H1 (cell line): Measurements from ENCODE around the gene GNL2. TPM values are rescaled to one million over a fixed set of nuclear protein-coding genes. Genes with fewer than 3 reads are reported as not detected.

Experiments
- CTCF ChIA-PET: fragments of 300-600 bp; sonication (Branson Sonifier 250); formaldehyde crosslinking; loops from one replicate; lab custom pipeline; 2021; ENCODE audit not compliant: partially characterized antibody; lab: Charles Lee
- POLR2A ChIA-PET: fragments of 300-600 bp; sonication (Branson Sonifier 250); formaldehyde crosslinking; loops from one replicate; lab custom pipeline; 2021; ENCODE audit warnings: inconsistent platforms; ENCODE audit not compliant: partially characterized antibody; lab: Charles Lee
- DNase-seq, 2 experiments: peaks; one replicate each; pipeline versions ENCODE4 v3.0.0 to v3.0.0-alpha.2; 2010 to 2022; ENCODE audit warnings: low spot score in 2 of 2, low read depth in 1 of 2, mixed read lengths in 1 of 2
- FAIRE-seq: peaks from 2 replicates; lab custom pipeline; 2011; peaks lifted over from hg19 to GRCh38; lab: Jason Lieb, UNC
- H2AFZ ChIP-seq: 2 replicates; pipeline ENCODE4 v1.8.1; 2012; ENCODE audit warnings: low read length, inconsistent platforms
- H2AK5ac ChIP-seq: 2 replicates; pipeline ENCODE4 v1.6.1; 2013; ENCODE audit warnings: low read depth, low read length
- H2BK120ac ChIP-seq: replicated peaks from 2 replicates; pipeline ENCODE3; 2013; ENCODE audit warnings: low read depth, low read length, inconsistent platforms
- H2BK12ac ChIP-seq: 2 replicates; pipeline ENCODE4 v1.6.1; 2013; ENCODE audit warnings: low read depth, low read length
- H2BK15ac ChIP-seq: 2 replicates; pipeline ENCODE4 v1.6.1; 2013; ENCODE audit warnings: low read length
- H2BK20ac ChIP-seq: 2 replicates; pipeline ENCODE4 v1.6.1; 2013; ENCODE audit warnings: low read length
- H2BK5ac ChIP-seq: 2 replicates; pipeline ENCODE4 v1.6.1; 2013; ENCODE audit warnings: low read depth, low read length
- H3K14ac ChIP-seq: 2 replicates; pipeline ENCODE4 v1.6.1; 2013; ENCODE audit warnings: inconsistent platforms; ENCODE audit not compliant: insufficient read length
- H3K18ac ChIP-seq: 2 replicates; pipeline ENCODE4 v1.6.1; 2013; ENCODE audit warnings: low read length; ENCODE audit errors: extremely low read depth
- H3K23ac ChIP-seq: 2 replicates; pipeline ENCODE4 v1.6.1; 2013; ENCODE audit warnings: inconsistent platforms; ENCODE audit not compliant: insufficient read length
- H3K23me2 ChIP-seq: 2 replicates; pipeline ENCODE4 v1.6.1; 2013; ENCODE audit warnings: low read depth, low read length
- H3K27ac ChIP-seq: 2 replicates; pipeline ENCODE4 v1.6.1; 2011; ENCODE audit warnings: low read depth, low read length, inconsistent platforms
- H3K27me3 ChIP-seq, 4 experiments: replicated peaks in 1 of 4; 1 replicate in 1 of 4; 2 replicates in 3 of 4; pipeline versions ENCODE4 v1.6.1 to v1.8.1; 2011 to 2013; ENCODE audit warnings: low read length in 3 of 4, mild to moderate bottlenecking in 3 of 4, inconsistent platforms in 2 of 4, mixed read lengths in 2 of 4, moderate library complexity in 1 of 4; ENCODE audit not compliant: control insufficient read depth in 3 of 4, insufficient read depth in 3 of 4; ENCODE audit errors: extremely low read depth in 1 of 4
- H3K36me3 ChIP-seq, 4 experiments: 2 replicates each; pipeline versions ENCODE4 v1.6.1 to v1.8.1; 2011 to 2013; ENCODE audit warnings: mild to moderate bottlenecking in 4 of 4, low read length in 3 of 4, moderate library complexity in 2 of 4, control low read depth in 1 of 4, inconsistent platforms in 1 of 4; ENCODE audit not compliant: insufficient read depth in 4 of 4, control insufficient read depth in 2 of 4
- H3K4ac ChIP-seq: replicated peaks from 2 replicates; pipeline ENCODE3; 2013; ENCODE audit warnings: low read length, low read depth, mixed read lengths, inconsistent platforms; ENCODE audit not compliant: insufficient read length
- H3K4me1 ChIP-seq, 4 experiments: replicated peaks in 1 of 4; 1 replicate in 1 of 4; 2 replicates in 3 of 4; pipeline versions ENCODE4 v1.6.1 to v1.8.1; 2011 to 2013; ENCODE audit warnings: low read length in 3 of 4, inconsistent platforms in 2 of 4, mixed read lengths in 1 of 4; ENCODE audit not compliant: insufficient read depth in 4 of 4, control insufficient read depth in 3 of 4
- H3K4me2 ChIP-seq, 2 experiments: 2 replicates each; pipeline versions ENCODE4 v1.6.1 to v1.8.1; 2011 to 2013; ENCODE audit warnings: low read depth in 2 of 2, low read length in 2 of 2, control low read depth in 1 of 2, inconsistent platforms in 1 of 2, mild to moderate bottlenecking in 1 of 2; ENCODE audit not compliant: insufficient read depth in 1 of 2
- H3K4me3 ChIP-seq, 4 experiments: fragments of 200-600, 300-600 bp in 1 of 4; sonication (generic), shearing (Covaris generic), sonication (Bioruptor Twin) in 1 of 4; 2 replicates each; pipeline versions ENCODE4 v1.5.1 to v1.8.1; 2011 to 2016; ENCODE audit warnings: low read length in 4 of 4, low read depth in 3 of 4, control low read depth in 2 of 4, inconsistent platforms in 2 of 4, mild to moderate bottlenecking in 2 of 4, mixed read lengths in 1 of 4, moderate library complexity in 1 of 4; ENCODE audit not compliant: insufficient read depth in 2 of 4; ENCODE audit errors: extremely low read depth in 1 of 4
- H3K56ac ChIP-seq: replicated peaks from 2 replicates; pipeline ENCODE3; 2013; ENCODE audit warnings: low read depth, mild to moderate bottlenecking, mixed read lengths, low read length, inconsistent platforms; ENCODE audit not compliant: insufficient read length
- H3K79me1 ChIP-seq: 2 replicates; pipeline ENCODE4 v1.6.1; 2013; ENCODE audit warnings: low read depth, low read length, control low read depth
- H3K79me2 ChIP-seq, 2 experiments: 2 replicates each; pipeline versions ENCODE4 v1.6.1 to v1.8.1; 2012 to 2013; ENCODE audit warnings: low read length in 2 of 2, mild to moderate bottlenecking in 2 of 2, inconsistent platforms in 1 of 2; ENCODE audit not compliant: insufficient read depth in 2 of 2, control insufficient read depth in 1 of 2
- H3K9ac ChIP-seq, 4 experiments: replicated peaks in 1 of 4; 1 replicate in 1 of 4; 2 replicates in 3 of 4; pipeline versions ENCODE4 v1.6.1 to v1.8.1; 2011 to 2013; ENCODE audit warnings: low read depth in 3 of 4, low read length in 3 of 4, control low read depth in 2 of 4, mild to moderate bottlenecking in 2 of 4, moderate library complexity in 2 of 4, inconsistent platforms in 1 of 4; ENCODE audit errors: extremely low read depth in 1 of 4
- H3K9me3 ChIP-seq, 2 experiments: 2 replicates each; pipeline versions ENCODE4 v1.6.1 to v1.8.1; 2012 to 2013; ENCODE audit warnings: mild to moderate bottlenecking in 2 of 2, moderate library complexity in 2 of 2, control low read depth in 1 of 2, inconsistent platforms in 1 of 2, low read depth in 1 of 2, low read length in 1 of 2, mixed read lengths in 1 of 2; ENCODE audit not compliant: insufficient read depth in 2 of 2
- H4K20me1 ChIP-seq, 2 experiments: replicated peaks in 1 of 2; 2 replicates each; pipeline versions ENCODE3 to v1.8.1; 2011 to 2013; ENCODE audit warnings: inconsistent platforms in 2 of 2, low read length in 2 of 2, mild to moderate bottlenecking in 1 of 2; ENCODE audit not compliant: insufficient read depth in 2 of 2, control insufficient read depth in 1 of 2
- H4K5ac ChIP-seq: 2 replicates; pipeline ENCODE4 v1.6.1; 2013; ENCODE audit warnings: low read length, low read depth, mixed read lengths, inconsistent platforms; ENCODE audit not compliant: insufficient read length
- H4K8ac ChIP-seq: 2 replicates; pipeline ENCODE4 v1.8.0; 2013; ENCODE audit warnings: mild to moderate bottlenecking, moderate library complexity, low read length, inconsistent platforms; ENCODE audit not compliant: insufficient read depth; ENCODE audit errors: extremely low read depth
- H4K91ac ChIP-seq: replicated peaks from 2 replicates; pipeline ENCODE3; 2013; ENCODE audit warnings: low read length, mixed read lengths, inconsistent platforms; ENCODE audit not compliant: insufficient read length
- BACH1 ChIP-seq: IDR thresholded peaks from 2 replicates; pipeline ENCODE4 v1.6.1; 2012; ENCODE audit warnings: low read length, improper control_type of control experiment
- BRCA1 ChIP-seq: IDR thresholded peaks from 2 replicates; pipeline ENCODE4 v1.6.1; 2012; ENCODE audit warnings: low read depth, low read length, improper control_type of control experiment
- CTBP2 ChIP-seq: IDR thresholded peaks from 2 replicates; pipeline ENCODE4 v1.7.0; 2011; ENCODE audit warnings: borderline replicate concordance, mild to moderate bottlenecking, moderate library complexity, mixed read lengths, low read length; ENCODE audit not compliant: insufficient read depth, insufficient read length
- SP2 ChIP-seq: IDR thresholded peaks from 2 replicates; pipeline ENCODE4 v1.6.1; 2012; ENCODE audit warnings: mild to moderate bottlenecking, low read length, inconsistent platforms
- polyA plus RNA-seq, 7 experiments: library from polyadenylated mRNA; depleted of rRNA in 3 of 7; stranded (reverse) in 5 of 7; unstranded in 2 of 7; fragments of >200 nt in 5 of 7; fragments of 200-250 nt in 2 of 7; gene quantifications; 1 replicate in 5 of 7; 2 replicates in 1 of 7; 4 replicates in 1 of 7; pipeline versions ENCODE4 v1.2.1 to v1.2.3, GENCODE V29; 2011 to 2013; ENCODE audit warnings: missing spikeins in 2 of 7, mixed read lengths in 2 of 7
- total RNA-seq: library from RNA; stranded (reverse); fragmentation: NEBNext Ultra II Directional; extraction: Animal tissue kit (Norgen Biotek cat#: 25700); gene quantifications from 2 replicates; pipeline ENCODE4 v1.2.1, GENCODE V29; 2021

The GNL2 gene
- total and polyA plus RNA-seq, 2 of the 8 experiments (the other 6 are each of a cell fraction or from before 2014, with no cell fraction given): 22.2 to 88.3 TPM

GRCh38 chr1:37564892-37565291, 30.8 kb downstream of the GNL2 start:
- no peak overlapping the region for H3K56ac ChIP-seq
- no peak overlapping the region for H3K18ac ChIP-seq
- no peaks in the 10 kb centered on the region for H3K27me3 ChIP-seq
- H3K36me3 ChIP-seq: peaks cover 23 to 57% (median 46%) of the 10 kb centered on the region in 4 experiments
- H4K8ac ChIP-seq: no peak overlapping the region
- no peak overlapping the region for H4K91ac ChIP-seq
- H3K79me1 ChIP-seq: no peaks in the 10 kb centered on the region; the same call in 1 of the 2 replicates
- H3K79me2 ChIP-seq: no peaks in the 10 kb centered on the region
- H3K27ac ChIP-seq: no peak overlapping the region
- DNase-seq: no peak
- no peaks in the 10 kb centered on the region for H3K23me2 ChIP-seq
- H3K9ac ChIP-seq: no peak overlapping the region
- no peak overlapping the region for H2AK5ac ChIP-seq
- H3K4me2 ChIP-seq: no peak overlapping the region
- no peaks in the 10 kb centered on the region for H3K9me3 ChIP-seq
- no peak overlapping the region for H2BK12ac ChIP-seq
- ChIA-PET POLR2A (interaction anchor here (0.7 to 1.9 kb wide), 6 partner anchors 10 to 126 kb away, joined by 3 to 6 read pairs (median 5); a partner anchor contains a TSS), CTCF (interaction anchor here (0.8 to 1.4 kb wide), 4 partner anchors 60 to 128 kb away, joined by 3 to 4 read pairs (median 3); no protein-coding TSS in a partner anchor)
- no peaks in the 10 kb centered on the region for H4K20me1 ChIP-seq
- no peak overlapping the region for H3K14ac ChIP-seq
- no peak for TF ChIP-seq BRCA1
- no peak for TF ChIP-seq BACH1
- no peak for TF ChIP-seq SP2
- TF ChIP-seq CTBP2: no peak
- H2BK5ac ChIP-seq: no peak overlapping the region
- H2BK120ac ChIP-seq: no peak overlapping the region
- no peak overlapping the region for H3K4ac ChIP-seq
- no peak for FAIRE-seq
- no peak overlapping the region for H2AFZ ChIP-seq
- no peak overlapping the region for H4K5ac ChIP-seq
- H3K23ac ChIP-seq: no peak overlapping the region
- H2BK15ac ChIP-seq: no peak overlapping the region
- no peak overlapping the region for H2BK20ac ChIP-seq
- H3K4me3 ChIP-seq: no peak overlapping the region
- H3K4me1 ChIP-seq: no peaks in the 10 kb centered on the region
